ENCODE results near the gene ACSL3.
A peak's percentile ranks its signal among the peaks of the same experiment; 100 is the strongest.
"Not testable (repeated sequence)": the region's sequence is repeated elsewhere in the genome, so short reads cannot be mapped to it uniquely, and the experiment has no call there.

The ACSL3 gene

DNA sequence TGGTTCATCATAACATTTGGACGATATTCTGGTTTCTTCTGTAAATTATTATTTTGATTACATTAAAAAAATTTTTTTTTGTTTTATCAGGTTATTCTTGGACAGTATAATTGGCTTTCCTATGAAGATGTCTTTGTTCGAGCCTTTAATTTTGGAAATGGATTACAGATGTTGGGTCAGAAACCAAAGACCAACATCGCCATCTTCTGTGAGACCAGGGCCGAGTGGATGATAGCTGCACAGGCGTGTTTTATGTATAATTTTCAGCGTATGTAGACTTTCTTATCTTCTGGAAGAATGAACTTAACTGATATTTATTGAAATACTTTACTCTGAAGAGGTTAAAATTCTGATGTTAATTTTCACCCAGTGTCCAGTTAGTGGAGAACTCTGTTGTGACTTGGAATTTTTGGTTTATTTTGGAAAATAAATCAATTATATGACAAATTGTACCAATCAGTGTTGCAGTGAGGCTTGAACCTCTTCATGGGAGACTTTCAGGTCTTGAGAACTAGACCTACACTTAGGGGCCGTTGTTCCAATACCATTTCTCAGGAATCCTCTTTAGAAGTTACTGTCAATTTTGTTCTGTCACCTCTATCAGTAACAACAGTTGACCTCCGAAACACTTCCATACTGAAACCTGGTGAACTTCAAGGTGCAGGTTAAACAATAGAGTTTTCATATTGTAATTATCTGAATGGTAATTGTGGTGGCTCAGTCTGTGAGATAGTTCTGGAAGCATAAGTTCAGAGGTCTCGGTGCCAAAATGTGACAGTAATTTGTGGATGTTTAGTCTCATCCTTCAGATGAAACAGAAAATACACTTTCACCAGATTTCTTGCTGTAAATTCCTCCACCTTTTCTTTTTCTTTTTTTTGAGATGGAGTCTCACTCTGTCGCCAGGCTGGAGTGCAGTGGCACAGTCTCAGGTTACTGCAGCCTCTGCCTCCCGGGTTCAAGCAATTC lies 55.7 kb downstream of the ACSL3 start:
- DNase-seq, result no peak

DNA sequence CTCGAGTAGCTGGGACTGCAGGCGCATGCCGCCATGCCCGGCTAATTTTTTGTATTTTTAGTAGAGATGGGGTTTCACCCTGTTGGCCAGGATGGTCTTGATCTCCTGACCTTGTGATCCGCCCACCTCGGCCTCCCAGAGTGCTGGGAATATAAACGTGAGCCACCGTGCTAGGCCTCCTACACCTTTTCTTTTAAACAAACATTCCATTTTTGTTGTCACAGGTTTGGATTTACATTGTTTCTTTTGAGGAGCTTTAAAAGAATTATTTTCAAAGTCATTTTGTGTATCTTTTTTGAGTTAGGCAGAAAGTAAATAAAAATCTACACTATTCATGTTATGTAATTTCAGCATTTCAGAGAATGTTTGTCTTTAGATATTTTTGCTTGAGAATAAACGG lies 56.4 kb downstream of the ACSL3 start:
- not testable (repeated sequence) for DNase-seq

DNA sequence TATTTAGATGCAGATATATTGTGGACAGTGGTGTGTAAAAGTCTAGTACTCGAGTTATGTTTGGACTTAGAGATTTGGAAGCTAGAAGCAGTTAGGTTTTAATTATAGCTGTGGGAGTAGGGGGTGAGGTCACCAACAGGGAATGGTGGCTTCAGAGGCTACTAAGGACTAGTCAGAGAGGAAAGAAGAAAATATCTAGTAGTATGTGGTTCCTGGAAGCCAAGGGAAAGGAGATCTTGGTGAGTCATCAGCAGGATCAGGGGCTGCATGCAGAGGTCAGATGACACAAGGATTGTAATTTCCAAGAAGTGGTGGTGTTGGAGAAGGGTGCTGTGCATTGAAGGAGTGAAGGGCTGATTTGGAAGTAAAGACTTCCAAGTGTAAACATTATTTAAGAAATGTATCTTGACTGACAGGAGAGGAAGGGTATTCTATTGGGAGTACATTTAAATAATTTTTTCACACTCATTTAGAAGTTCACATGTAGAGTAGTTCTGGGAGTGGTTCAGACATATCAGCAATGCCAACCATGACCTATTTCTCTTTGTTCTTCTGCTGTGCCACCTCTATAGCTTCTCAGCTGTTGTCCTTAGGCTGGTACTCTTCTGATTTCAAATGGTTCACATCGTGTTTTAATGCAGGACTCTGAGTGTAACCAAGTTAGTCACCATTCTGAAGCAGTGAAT lies 59.1 kb downstream of the ACSL3 start:
- no peak for DNase-seq

- no peak for DNase-seq
These were observed 59.9 kb downstream of the ACSL3 start for GRCh38 chr2:222920657-222921186.

DNA sequence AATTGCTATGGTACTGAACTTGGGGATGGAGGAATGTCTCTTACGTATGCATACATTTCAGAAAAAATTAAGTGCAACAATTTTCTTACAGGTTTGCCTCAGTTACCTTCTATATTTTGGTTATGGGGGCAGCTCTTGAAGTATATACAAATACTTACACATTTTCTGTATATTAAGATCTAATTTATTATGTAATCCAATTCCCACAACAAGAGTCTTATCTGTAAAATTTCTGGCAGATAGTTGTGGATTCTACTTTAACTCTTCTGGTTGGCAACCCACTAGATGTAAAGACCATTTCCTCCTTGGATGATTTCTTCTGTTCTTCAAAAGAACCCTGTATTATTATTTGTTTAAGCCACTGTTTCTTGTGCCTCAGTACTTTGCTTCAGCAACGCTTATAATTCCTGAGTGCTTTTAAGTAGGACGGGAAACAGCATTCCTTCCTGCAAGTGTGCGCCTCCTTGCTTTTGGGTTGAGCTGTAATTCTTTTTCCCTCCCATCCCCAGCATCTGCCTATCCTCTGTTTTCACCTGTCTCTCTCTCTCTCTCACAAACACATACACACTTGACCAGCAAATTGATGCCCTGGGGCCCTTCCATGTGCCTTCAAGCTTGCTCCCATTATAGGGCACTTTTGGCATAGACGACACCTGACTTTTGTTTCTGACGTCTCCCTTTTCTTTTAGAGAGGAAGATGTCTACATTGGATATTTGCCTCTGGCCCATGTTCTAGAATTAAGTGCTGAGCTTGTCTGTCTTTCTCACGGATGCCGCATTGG lies 61.4 kb downstream of the ACSL3 start:
- no peak for DNase-seq

DNA sequence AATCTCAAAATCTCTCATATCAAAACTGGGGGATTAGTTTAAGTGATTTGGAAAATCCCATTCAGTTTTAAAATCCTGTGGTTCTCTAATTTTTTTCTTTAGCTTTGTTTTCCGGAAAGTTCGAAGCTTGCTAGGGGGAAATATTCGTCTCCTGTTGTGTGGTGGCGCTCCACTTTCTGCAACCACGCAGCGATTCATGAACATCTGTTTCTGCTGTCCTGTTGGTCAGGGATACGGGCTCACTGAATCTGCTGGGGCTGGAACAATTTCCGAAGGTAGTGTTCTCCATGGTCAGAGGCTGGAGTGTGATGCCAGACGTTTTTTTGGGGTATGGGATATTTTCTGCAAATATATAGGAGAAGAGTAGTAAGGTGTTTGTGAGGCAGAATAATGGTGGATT lies 66.1 kb downstream of the ACSL3 start:
- no peak for DNase-seq

GRCh38 chr2:222927600-222927999 lies 66.8 kb downstream of the ACSL3 start:
- DNase-seq, result no peak

- no peak for DNase-seq
These were observed 67.5 kb downstream of the ACSL3 start for GRCh38 chr2:222928335-222928734.

DNA sequence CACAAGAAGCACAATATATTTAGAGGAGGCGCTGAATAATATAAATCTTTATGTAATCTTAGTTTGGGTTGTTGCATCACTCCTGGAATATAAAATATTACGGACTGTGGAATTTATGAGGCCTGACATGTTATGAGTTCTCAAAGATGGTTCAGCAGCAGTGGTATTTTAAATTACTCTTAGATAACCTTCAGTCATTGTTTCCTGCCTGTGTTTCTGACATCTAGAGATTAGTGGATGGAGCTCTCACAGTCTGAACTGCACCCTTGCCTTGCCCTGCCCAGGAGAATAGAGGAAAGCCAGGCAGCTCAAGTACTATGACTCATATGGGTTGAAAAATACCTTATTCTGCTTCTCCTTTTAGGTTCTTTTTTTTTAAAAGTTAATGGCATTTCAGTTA lies 70.0 kb downstream of the ACSL3 start:
- no peak for DNase-seq

DNA sequence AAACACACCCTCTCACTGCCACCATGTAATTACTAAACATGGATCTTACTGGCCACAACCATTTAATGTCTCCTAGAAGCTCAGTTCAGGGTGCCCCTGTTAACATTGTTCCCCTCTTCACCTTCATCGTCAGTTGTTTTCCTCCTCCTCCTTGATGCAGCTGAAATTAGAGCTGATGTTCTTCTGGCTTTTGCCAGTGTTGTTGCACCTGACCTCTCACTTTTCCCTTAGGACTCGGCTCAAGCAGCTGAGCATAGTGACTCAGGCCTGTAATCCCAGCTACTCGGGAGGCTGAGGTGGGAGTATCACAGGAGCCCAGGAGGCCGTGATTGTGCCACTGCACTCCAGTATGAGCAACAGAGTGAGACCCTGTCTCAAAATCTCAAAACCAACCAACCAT lies 70.8 kb downstream of the ACSL3 start:
- no peak for DNase-seq

DNA sequence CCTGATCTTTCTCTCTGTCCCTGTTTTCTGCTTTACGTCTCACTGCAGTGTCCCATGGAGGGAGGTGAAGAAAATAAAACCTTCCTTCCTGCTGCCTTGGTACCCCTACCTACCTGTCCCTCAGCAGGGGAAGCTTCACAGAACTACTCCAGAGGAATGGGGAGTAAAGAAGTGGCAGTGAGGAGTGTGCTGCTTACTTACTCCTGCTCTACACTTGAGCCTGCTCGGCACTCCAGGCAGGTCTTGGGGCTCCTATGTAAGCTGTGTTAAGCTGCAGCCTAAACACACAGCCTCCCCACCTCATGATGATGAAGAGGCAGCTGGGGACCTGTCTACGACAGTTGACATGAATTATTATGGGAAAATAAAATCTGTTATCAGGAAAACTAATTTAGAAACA lies 72.6 kb downstream of the ACSL3 start:
- no peak for DNase-seq

DNA sequence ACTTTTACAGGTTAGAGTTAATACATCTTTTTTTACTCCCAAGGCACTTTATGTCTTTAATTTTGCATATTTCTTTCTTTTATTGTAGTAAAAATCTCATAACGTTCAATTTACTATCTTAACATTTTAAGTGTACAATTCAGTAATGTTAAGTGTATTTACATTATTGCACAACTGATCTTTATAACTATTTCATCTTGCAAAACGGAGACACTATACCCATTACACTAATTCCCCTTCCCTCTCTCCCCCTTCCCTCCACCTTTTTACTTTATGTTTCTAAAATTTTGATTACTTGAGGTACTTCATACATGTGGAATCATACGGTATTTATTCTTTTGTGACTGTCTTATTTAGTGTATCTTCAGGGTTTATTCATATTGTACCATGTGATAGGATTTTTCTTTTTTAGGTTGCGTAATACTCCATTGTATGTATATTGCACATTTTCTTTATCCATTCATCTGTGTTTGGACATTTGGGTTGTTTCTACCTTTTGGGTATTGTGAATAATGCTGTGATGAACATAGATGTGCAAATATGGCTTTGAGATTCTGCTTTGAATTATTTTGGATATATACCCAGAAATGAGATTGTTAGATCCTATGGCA lies 75.0 kb downstream of the ACSL3 start:
- no peak for DNase-seq

- no peak for DNase-seq
These were observed 75.9 kb downstream of the ACSL3 start for GRCh38 chr2:222936705-222937104.

DNA sequence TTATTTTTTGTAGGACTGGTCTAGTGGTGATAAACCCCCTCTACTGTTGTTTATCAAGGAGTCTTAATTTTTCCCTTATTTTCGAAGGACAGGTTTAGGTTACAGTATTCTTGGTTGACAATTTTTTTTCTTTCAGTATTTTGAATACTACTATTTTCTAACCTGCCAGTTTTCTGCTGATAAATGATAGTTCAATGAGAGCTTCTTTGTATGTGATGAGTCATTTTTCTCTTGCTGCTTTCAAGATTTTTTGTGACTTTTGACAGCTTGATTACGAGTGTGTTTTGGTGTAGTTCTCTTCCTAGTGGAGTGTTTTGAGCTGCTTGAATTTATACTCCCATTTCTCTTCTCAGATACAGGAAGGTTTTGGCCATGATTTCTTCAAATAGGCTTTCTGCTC lies 77.5 kb downstream of the ACSL3 start:
- DNase-seq, result no peak

DNA sequence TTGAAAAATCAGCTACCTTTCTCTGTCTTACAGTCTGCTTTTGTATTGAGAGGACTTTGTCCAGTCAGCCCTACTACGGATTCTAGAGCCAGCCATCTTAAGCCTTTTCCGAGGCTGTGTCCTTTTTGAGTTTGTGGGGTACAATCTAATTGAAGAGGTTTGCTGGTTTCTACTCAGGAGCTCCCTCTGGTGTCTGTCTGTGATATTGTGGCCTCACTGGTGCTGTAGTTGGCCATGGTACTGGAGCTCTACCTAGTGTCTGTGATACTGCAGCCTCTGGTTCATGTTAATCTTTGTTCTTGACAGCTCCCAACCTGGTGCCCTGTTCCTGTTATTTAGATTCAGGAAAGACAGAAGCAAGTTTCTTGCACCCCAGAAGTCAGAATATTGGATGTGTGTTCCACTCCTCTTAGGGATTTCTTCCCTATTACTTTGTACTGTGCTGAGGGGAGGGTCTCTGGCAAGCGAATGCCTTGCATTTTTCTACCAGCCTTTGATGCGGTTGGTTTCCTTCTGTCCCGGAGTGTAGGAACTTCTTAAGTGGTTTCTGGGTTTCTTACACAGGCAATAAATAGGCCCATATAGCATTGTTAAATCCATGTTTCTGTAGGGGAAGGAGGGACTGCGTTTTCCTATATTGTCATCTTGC lies 78.5 kb downstream of the ACSL3 start:
- DNase-seq, result peak; percentile 30

DNA sequence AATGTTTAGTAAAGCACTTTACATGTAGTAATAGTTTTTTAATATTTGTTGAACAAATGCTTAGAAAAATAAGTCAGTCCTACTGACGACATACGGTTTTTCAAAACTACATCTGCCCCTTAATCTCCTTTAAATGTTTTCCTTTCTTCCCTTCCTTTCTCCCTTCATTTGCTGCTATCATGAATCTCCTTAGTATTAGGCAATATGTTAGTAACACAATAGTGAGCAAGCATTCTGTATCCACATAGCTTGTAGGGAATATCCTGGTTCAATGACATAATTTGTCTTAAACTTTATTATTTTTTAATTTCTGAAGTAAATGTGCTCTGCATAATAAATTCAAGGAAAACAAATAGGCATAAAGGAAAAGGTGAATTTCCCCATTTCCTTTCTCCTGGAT lies 79.1 kb downstream of the ACSL3 start:
- DNase-seq, result no peak

DNA sequence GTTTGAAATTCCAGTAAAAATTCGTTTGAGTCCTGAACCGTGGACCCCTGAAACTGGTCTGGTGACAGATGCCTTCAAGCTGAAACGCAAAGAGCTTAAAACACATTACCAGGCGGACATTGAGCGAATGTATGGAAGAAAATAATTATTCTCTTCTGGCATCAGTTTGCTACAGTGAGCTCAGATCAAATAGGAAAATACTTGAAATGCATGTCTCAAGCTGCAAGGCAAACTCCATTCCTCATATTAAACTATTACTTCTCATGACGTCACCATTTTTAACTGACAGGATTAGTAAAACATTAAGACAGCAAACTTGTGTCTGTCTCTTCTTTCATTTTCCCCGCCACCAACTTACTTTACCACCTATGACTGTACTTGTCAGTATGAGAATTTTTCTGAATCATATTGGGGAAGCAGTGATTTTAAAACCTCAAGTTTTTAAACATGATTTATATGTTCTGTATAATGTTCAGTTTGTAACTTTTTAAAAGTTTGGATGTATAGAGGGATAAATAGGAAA lies 80.7 kb downstream of the ACSL3 start:
- no peak for DNase-seq

GRCh38 chr2:222942561-222942960 lies 81.7 kb downstream of the ACSL3 start:
- DNase-seq, result no peak

- no peak for DNase-seq
These were observed 82.1 kb downstream of the ACSL3 start for GRCh38 chr2:222942977-222943376.

DNA sequence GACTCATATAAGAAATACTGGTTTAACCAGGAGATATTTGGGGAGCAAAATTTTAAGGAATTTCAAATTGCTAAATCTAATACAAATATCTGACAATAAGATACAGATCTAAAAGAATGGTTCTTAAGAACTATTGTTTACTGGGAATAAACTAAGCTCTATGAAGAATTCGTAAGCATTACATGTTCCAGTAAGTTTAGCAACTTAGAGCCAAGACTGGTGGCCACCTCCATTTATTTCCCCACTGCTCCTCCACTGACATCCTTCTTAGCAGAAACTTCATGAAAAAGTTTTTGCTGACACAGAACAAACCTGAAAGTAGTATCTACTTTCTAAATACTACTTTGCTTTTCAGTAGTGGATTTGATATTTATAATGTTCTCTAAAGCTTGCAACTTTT lies 83.0 kb downstream of the ACSL3 start:
- DNase-seq, result no peak

DNA sequence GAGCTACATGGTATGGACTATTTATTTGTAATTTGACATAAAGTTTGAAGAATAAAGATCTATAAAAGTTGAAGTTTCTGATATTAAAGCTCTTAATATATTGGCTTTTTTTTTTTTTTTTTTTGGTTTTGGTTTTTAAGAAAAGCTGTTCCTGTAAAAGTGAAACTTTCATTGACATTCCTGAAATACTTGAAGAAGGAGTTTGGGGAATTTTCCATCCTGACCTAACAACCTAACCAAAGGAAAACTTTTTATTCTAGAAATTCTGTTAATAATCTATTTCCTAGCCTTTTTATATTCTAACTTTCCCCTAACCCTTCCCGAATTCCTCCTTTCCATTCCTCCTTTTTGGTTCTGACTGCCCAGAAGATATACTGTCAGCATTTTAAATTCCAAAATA lies 83.7 kb downstream of the ACSL3 start:
- no peak for DNase-seq

All from activated T-cell treated with anti-CD3 and anti-CD28 coated beads, Interleukin-2, amount 50 U/mL, for 1 hour (primary cell).